H1 (cell line): ENCODE data around the gene RASGEF1B. TPM values are rescaled to one million over a fixed set of nuclear protein-coding genes. Genes with fewer than 3 reads are reported as not detected.
A peak's percentile ranks its signal among the peaks of the same experiment; 100 is the strongest.

Experiments used
- CTCF ChIA-PET: fragments of 300-600 bp; sonication (Branson Sonifier 250); formaldehyde crosslinking; loops from one replicate; lab custom pipeline; 2021; ENCODE audit not compliant: partially characterized antibody; lab: Charles Lee
- POLR2A ChIA-PET: fragments of 300-600 bp; sonication (Branson Sonifier 250); formaldehyde crosslinking; loops from one replicate; lab custom pipeline; 2021; ENCODE audit warnings: inconsistent platforms; ENCODE audit not compliant: partially characterized antibody; lab: Charles Lee
- DNase-seq, 2 experiments: peaks; one replicate each; pipeline versions ENCODE4 v3.0.0 to v3.0.0-alpha.2; 2010 to 2022; ENCODE audit warnings: low spot score in 2 of 2, low read depth in 1 of 2, mixed read lengths in 1 of 2
- FAIRE-seq: peaks from 2 replicates; lab custom pipeline; 2011; peaks lifted over from hg19 to GRCh38; lab: Jason Lieb, UNC
- H2AFZ ChIP-seq: 2 replicates; pipeline ENCODE4 v1.8.1; 2012; ENCODE audit warnings: low read length, inconsistent platforms
- H2AK5ac ChIP-seq: 2 replicates; pipeline ENCODE4 v1.6.1; 2013; ENCODE audit warnings: low read depth, low read length
- H2BK120ac ChIP-seq: replicated peaks from 2 replicates; pipeline ENCODE3; 2013; ENCODE audit warnings: low read depth, low read length, inconsistent platforms
- H2BK12ac ChIP-seq: 2 replicates; pipeline ENCODE4 v1.6.1; 2013; ENCODE audit warnings: low read depth, low read length
- H2BK15ac ChIP-seq: 2 replicates; pipeline ENCODE4 v1.6.1; 2013; ENCODE audit warnings: low read length
- H2BK20ac ChIP-seq: 2 replicates; pipeline ENCODE4 v1.6.1; 2013; ENCODE audit warnings: low read length
- H2BK5ac ChIP-seq: 2 replicates; pipeline ENCODE4 v1.6.1; 2013; ENCODE audit warnings: low read depth, low read length
- H3K14ac ChIP-seq: 2 replicates; pipeline ENCODE4 v1.6.1; 2013; ENCODE audit warnings: inconsistent platforms; ENCODE audit not compliant: insufficient read length
- H3K18ac ChIP-seq: 2 replicates; pipeline ENCODE4 v1.6.1; 2013; ENCODE audit warnings: low read length; ENCODE audit errors: extremely low read depth
- H3K23ac ChIP-seq: 2 replicates; pipeline ENCODE4 v1.6.1; 2013; ENCODE audit warnings: inconsistent platforms; ENCODE audit not compliant: insufficient read length
- H3K23me2 ChIP-seq: 2 replicates; pipeline ENCODE4 v1.6.1; 2013; ENCODE audit warnings: low read depth, low read length
- H3K27ac ChIP-seq: 2 replicates; pipeline ENCODE4 v1.6.1; 2011; ENCODE audit warnings: low read depth, low read length, inconsistent platforms
- H3K27me3 ChIP-seq, 4 experiments: replicated peaks in 1 of 4; 1 replicate in 1 of 4; 2 replicates in 3 of 4; pipeline versions ENCODE4 v1.6.1 to v1.8.1; 2011 to 2013; ENCODE audit warnings: low read length in 3 of 4, mild to moderate bottlenecking in 3 of 4, inconsistent platforms in 2 of 4, mixed read lengths in 2 of 4, moderate library complexity in 1 of 4; ENCODE audit not compliant: control insufficient read depth in 3 of 4, insufficient read depth in 3 of 4; ENCODE audit errors: extremely low read depth in 1 of 4
- H3K36me3 ChIP-seq, 4 experiments: 2 replicates each; pipeline versions ENCODE4 v1.6.1 to v1.8.1; 2011 to 2013; ENCODE audit warnings: mild to moderate bottlenecking in 4 of 4, low read length in 3 of 4, moderate library complexity in 2 of 4, control low read depth in 1 of 4, inconsistent platforms in 1 of 4; ENCODE audit not compliant: insufficient read depth in 4 of 4, control insufficient read depth in 2 of 4
- H3K4ac ChIP-seq: replicated peaks from 2 replicates; pipeline ENCODE3; 2013; ENCODE audit warnings: low read length, low read depth, mixed read lengths, inconsistent platforms; ENCODE audit not compliant: insufficient read length
- H3K4me1 ChIP-seq, 4 experiments: replicated peaks in 1 of 4; 1 replicate in 1 of 4; 2 replicates in 3 of 4; pipeline versions ENCODE4 v1.6.1 to v1.8.1; 2011 to 2013; ENCODE audit warnings: low read length in 3 of 4, inconsistent platforms in 2 of 4, mixed read lengths in 1 of 4; ENCODE audit not compliant: insufficient read depth in 4 of 4, control insufficient read depth in 3 of 4
- H3K4me2 ChIP-seq, 2 experiments: 2 replicates each; pipeline versions ENCODE4 v1.6.1 to v1.8.1; 2011 to 2013; ENCODE audit warnings: low read depth in 2 of 2, low read length in 2 of 2, control low read depth in 1 of 2, inconsistent platforms in 1 of 2, mild to moderate bottlenecking in 1 of 2; ENCODE audit not compliant: insufficient read depth in 1 of 2
- H3K4me3 ChIP-seq, 4 experiments: fragments of 200-600, 300-600 bp in 1 of 4; sonication (generic), shearing (Covaris generic), sonication (Bioruptor Twin) in 1 of 4; 2 replicates each; pipeline versions ENCODE4 v1.5.1 to v1.8.1; 2011 to 2016; ENCODE audit warnings: low read length in 4 of 4, low read depth in 3 of 4, control low read depth in 2 of 4, inconsistent platforms in 2 of 4, mild to moderate bottlenecking in 2 of 4, mixed read lengths in 1 of 4, moderate library complexity in 1 of 4; ENCODE audit not compliant: insufficient read depth in 2 of 4; ENCODE audit errors: extremely low read depth in 1 of 4
- H3K56ac ChIP-seq: replicated peaks from 2 replicates; pipeline ENCODE3; 2013; ENCODE audit warnings: low read depth, mild to moderate bottlenecking, mixed read lengths, low read length, inconsistent platforms; ENCODE audit not compliant: insufficient read length
- H3K79me1 ChIP-seq: 2 replicates; pipeline ENCODE4 v1.6.1; 2013; ENCODE audit warnings: low read depth, low read length, control low read depth
- H3K79me2 ChIP-seq, 2 experiments: 2 replicates each; pipeline versions ENCODE4 v1.6.1 to v1.8.1; 2012 to 2013; ENCODE audit warnings: low read length in 2 of 2, mild to moderate bottlenecking in 2 of 2, inconsistent platforms in 1 of 2; ENCODE audit not compliant: insufficient read depth in 2 of 2, control insufficient read depth in 1 of 2
- H3K9ac ChIP-seq, 4 experiments: replicated peaks in 1 of 4; 1 replicate in 1 of 4; 2 replicates in 3 of 4; pipeline versions ENCODE4 v1.6.1 to v1.8.1; 2011 to 2013; ENCODE audit warnings: low read depth in 3 of 4, low read length in 3 of 4, control low read depth in 2 of 4, mild to moderate bottlenecking in 2 of 4, moderate library complexity in 2 of 4, inconsistent platforms in 1 of 4; ENCODE audit errors: extremely low read depth in 1 of 4
- H3K9me3 ChIP-seq, 2 experiments: 2 replicates each; pipeline versions ENCODE4 v1.6.1 to v1.8.1; 2012 to 2013; ENCODE audit warnings: mild to moderate bottlenecking in 2 of 2, moderate library complexity in 2 of 2, control low read depth in 1 of 2, inconsistent platforms in 1 of 2, low read depth in 1 of 2, low read length in 1 of 2, mixed read lengths in 1 of 2; ENCODE audit not compliant: insufficient read depth in 2 of 2
- H4K20me1 ChIP-seq, 2 experiments: replicated peaks in 1 of 2; 2 replicates each; pipeline versions ENCODE3 to v1.8.1; 2011 to 2013; ENCODE audit warnings: inconsistent platforms in 2 of 2, low read length in 2 of 2, mild to moderate bottlenecking in 1 of 2; ENCODE audit not compliant: insufficient read depth in 2 of 2, control insufficient read depth in 1 of 2
- H4K5ac ChIP-seq: 2 replicates; pipeline ENCODE4 v1.6.1; 2013; ENCODE audit warnings: low read length, low read depth, mixed read lengths, inconsistent platforms; ENCODE audit not compliant: insufficient read length
- H4K8ac ChIP-seq: 2 replicates; pipeline ENCODE4 v1.8.0; 2013; ENCODE audit warnings: mild to moderate bottlenecking, moderate library complexity, low read length, inconsistent platforms; ENCODE audit not compliant: insufficient read depth; ENCODE audit errors: extremely low read depth
- H4K91ac ChIP-seq: replicated peaks from 2 replicates; pipeline ENCODE3; 2013; ENCODE audit warnings: low read length, mixed read lengths, inconsistent platforms; ENCODE audit not compliant: insufficient read length
- E2F6 ChIP-seq: IDR thresholded peaks from 2 replicates; pipeline ENCODE4 v1.6.1; 2012; ENCODE audit warnings: inconsistent platforms
- HDAC2 ChIP-seq, 2 experiments: fragments of 300-600 bp in 1 of 2; sonication (generic) in 1 of 2; IDR thresholded peaks; 2 replicates each; pipeline ENCODE4 v1.6.1; 2011 to 2012; ENCODE audit warnings: low read depth in 2 of 2, low read length in 2 of 2, mild to moderate bottlenecking in 2 of 2, moderate library complexity in 2 of 2, borderline replicate concordance in 1 of 2, inconsistent platforms in 1 of 2
- JUND ChIP-seq: IDR thresholded peaks from 2 replicates; pipeline ENCODE4 v1.6.1; 2011; ENCODE audit warnings: mild to moderate bottlenecking, improper control_type of control experiment, low read length
- NANOG ChIP-seq: IDR thresholded peaks from 2 replicates; pipeline ENCODE4 v1.6.1; 2011; ENCODE audit warnings: low read length, low read depth, mild to moderate bottlenecking, inconsistent platforms; ENCODE audit not compliant: insufficient read depth, poor library complexity, severe bottlenecking
- PHF8 ChIP-seq: fragments of 200-600 bp; sonication (generic); conservative IDR thresholded peaks from 2 replicates; pipeline ENCODE4 v1.7.1; 2012; ENCODE audit warnings: low read depth, mild to moderate bottlenecking, inconsistent platforms, low read length, moderate library complexity
- POLR2AphosphoS5 ChIP-seq: IDR thresholded peaks from 2 replicates; pipeline ENCODE4 v1.6.1; 2011; ENCODE audit warnings: low read depth, low read length
- TAF1 ChIP-seq: IDR thresholded peaks from 2 replicates; pipeline ENCODE4 v1.6.1; 2011; ENCODE audit warnings: mild to moderate bottlenecking, low read depth, low read length
- TAF7 ChIP-seq: optimal IDR thresholded peaks from 2 replicates; pipeline ENCODE3; 2011; ENCODE audit warnings: low read depth, mild to moderate bottlenecking, inconsistent platforms, low read length, moderate library complexity, borderline replicate concordance
- TBP ChIP-seq: IDR thresholded peaks from 2 replicates; pipeline ENCODE4 v1.6.1; 2011; ENCODE audit warnings: low read depth, low read length, improper control_type of control experiment
- TEAD4 ChIP-seq: IDR thresholded peaks from 2 replicates; pipeline ENCODE4 v1.6.1; 2012; ENCODE audit warnings: low read depth, low read length, inconsistent platforms, mixed read lengths
- WGBS, 2 experiments: shearing (Covaris generic) in 1 of 2; methylation state at CpG; one replicate each; pipeline versions ENCODE4 v1.1.6 to v1.1.7; 2013 to 2015; ENCODE audit warnings: low lambda C conversion rate in 2 of 2, mixed read lengths in 2 of 2, inconsistent platforms in 1 of 2, low coverage in 1 of 2, missing lambda C conversion rate in 1 of 2; ENCODE audit not compliant: insufficient replicate concordance in 2 of 2, insufficient coverage in 1 of 2, insufficient read length in 1 of 2; ENCODE audit errors: extremely low coverage in 1 of 2, missing lambda C conversion rate in 1 of 2; 5-methylcytosine and 5-hydroxymethylcytosine counted together
- polyA plus RNA-seq, 7 experiments: library from polyadenylated mRNA; depleted of rRNA in 3 of 7; stranded (reverse) in 5 of 7; unstranded in 2 of 7; fragments of >200 nt in 5 of 7; fragments of 200-250 nt in 2 of 7; gene quantifications; 1 replicate in 5 of 7; 2 replicates in 1 of 7; 4 replicates in 1 of 7; pipeline versions ENCODE4 v1.2.1 to v1.2.3, GENCODE V29; 2011 to 2013; ENCODE audit warnings: missing spikeins in 2 of 7, mixed read lengths in 2 of 7
- total RNA-seq: library from RNA; stranded (reverse); fragmentation: NEBNext Ultra II Directional; extraction: Animal tissue kit (Norgen Biotek cat#: 25700); gene quantifications from 2 replicates; pipeline ENCODE4 v1.2.1, GENCODE V29; 2021

The RASGEF1B gene
- total and polyA plus RNA-seq, 2 of the 8 experiments (the other 6 are each of a cell fraction or from before 2014, with no cell fraction given) = 1.6 to 4.7 TPM

- Histone ChIP-seq H4K5ac (no peak overlapping the region), H3K4me2 (no peak overlapping the region), H2BK5ac (no peak overlapping the region), H2AK5ac (no peak overlapping the region), H3K36me3 (no peaks in the 10 kb centered on the region; a peak in 1 of 8 replicates), H3K9me3 (no peaks in the 10 kb centered on the region), H4K91ac (peak overlapping the region; percentile 25), H3K4me1 (peaks cover 0 to 3% (median 0%) of the 10 kb centered on the region in 4 experiments; a peak in 1 of 7 replicates), H3K79me2 (no peaks in the 10 kb centered on the region), H3K27ac (no peak overlapping the region), H3K14ac (no peak overlapping the region), H3K4ac (no peak overlapping the region), H3K9ac (no peak overlapping the region), H2BK12ac (no peak overlapping the region; the same call in 1 of the 2 replicates), H4K20me1 (no peaks in the 10 kb centered on the region), H3K4me3 (no peak overlapping the region), H4K8ac (no peak overlapping the region), H3K56ac (peak overlapping the region; percentile 78), H2BK20ac (no peak overlapping the region), H3K23me2 (peaks cover 4% of the 10 kb centered on the region; the same call in 1 of the 2 replicates), H3K79me1 (no peaks in the 10 kb centered on the region), H2AFZ (no peak overlapping the region), H3K27me3 (no peaks in the 10 kb centered on the region), H2BK15ac (no peak overlapping the region), H3K18ac (no peak overlapping the region), H2BK120ac (no peak overlapping the region), H3K23ac (no peak overlapping the region)
- 90% methylated on average over 4 of the region's 4 CpGs; no CpG with 5 or more reads in 1 of the 2 experiments for WGBS, 2 experiments
- ChIA-PET POLR2A (no interaction called here), CTCF (interaction anchor here (0.8 to 1.7 kb wide), 2 partner anchors 32 to 33 kb away, joined by 3 read pairs; partner anchors contain the start of gene RASGEF1B)
- DNase-seq = no peak
- FAIRE-seq = no peak
- TF ChIP-seq NANOG (no peak), TEAD4 (no peak), PHF8 (no peak), TBP (no peak), HDAC2 (IDR thresholded peaks at IDR 0.05; ENCODE audit: borderline replicate concordance in 1 of 2, low read depth in 2 of 2, low read length in 2 of 2) (no peak), E2F6 (no peak), TAF7 (no peak), TAF1 (no peak), POLR2AphosphoS5 (no peak), JUND (no peak)
Measured at GRCh38 chr4:81503586-81503985, 31.9 kb upstream of the RASGEF1B start.
